Stimulated activated CD4-positive, alpha-beta T cell treated with anti-CD3 and anti-CD28 coated beads, Interleukin-1b, Interleukin-23, amount 100 ng/mL, for 48 hours (primary cell): ENCODE measurements around the gene TPGS2.
"Not testable (repeated sequence)": the region's sequence is repeated elsewhere in the genome, so short reads cannot be mapped to it uniquely, and the experiment has no call there.

ENCODE experiments used
- DNase-seq: peaks from one replicate; pipeline ENCODE4 v3.0.0-alpha.2; 2020

Gene TPGS2

GRCh38 chr18:36828630-36829361, at the start of gene TPGS2, which contains the start of gene KIAA1328:
Gene TPGS2, minus strand, starts transcription at chr18:36829002. Its CDS starts 235 bp downstream, at chr18:36828767.
Gene KIAA1328, plus strand, starts transcription at chr18:36829127. Its CDS starts 12 bp downstream, at chr18:36829139.
- peak; percentile 87 for DNase-seq

GRCh38 chr18:36873826-36874225, 45.0 kb upstream of the TPGS2 start:
- DNase-seq, result not testable (repeated sequence)

GRCh38 chr18:36872329-36872728, 43.5 kb upstream of the TPGS2 start:
- DNase-seq, result no peak

- no peak for DNase-seq
Observed at GRCh38 chr18:36871801-36872200, 43.0 kb upstream of the TPGS2 start.

GRCh38 chr18:36867056-36867455, 38.3 kb upstream of the TPGS2 start:
- DNase-seq, result no peak

- no peak for DNase-seq
Observed at GRCh38 chr18:36862182-36862581, 33.4 kb upstream of the TPGS2 start.

- no peak for DNase-seq
Observed at GRCh38 chr18:36856815-36857214, 28.0 kb upstream of the TPGS2 start.

- no peak for DNase-seq
Observed at GRCh38 chr18:36851202-36851590, 22.4 kb upstream of the TPGS2 start.

- peak; percentile 5 for DNase-seq
Observed at GRCh38 chr18:36850527-36851201, 21.9 kb upstream of the TPGS2 start.

GRCh38 chr18:36849288-36850006, 20.6 kb upstream of the TPGS2 start:
- no peak for DNase-seq

GRCh38 chr18:36848609-36849008, 19.8 kb upstream of the TPGS2 start:
- DNase-seq, result no peak

- no peak for DNase-seq
Observed at GRCh38 chr18:36843784-36844183, 15.0 kb upstream of the TPGS2 start.

GRCh38 chr18:36843199-36843598, 14.4 kb upstream of the TPGS2 start:
- no peak for DNase-seq

- no peak for DNase-seq
Observed at GRCh38 chr18:36839835-36840234, 11.0 kb upstream of the TPGS2 start.

- DNase-seq, result no peak
Observed at GRCh38 chr18:36835927-36836326, 7.1 kb upstream of the TPGS2 start.

- no peak for DNase-seq
Observed at GRCh38 chr18:36833120-36833519, 4.3 kb upstream of the TPGS2 start.

- DNase-seq, result no peak
Observed at GRCh38 chr18:36831139-36831538, 2.3 kb upstream of the TPGS2 start.

GRCh38 chr18:36830158-36830495, 1.3 kb upstream of the TPGS2 start:
- no peak for DNase-seq

GRCh38 chr18:36829362-36830157, 758 bp upstream of the TPGS2 start:
- DNase-seq, result no peak

- DNase-seq, result no peak
Observed at GRCh38 chr18:36828157-36828629, 609 bp downstream of the TPGS2 start.

- no peak for DNase-seq
Observed at GRCh38 chr18:36826556-36826955, 2.2 kb downstream of the TPGS2 start.

- DNase-seq, result no peak
Observed at GRCh38 chr18:36825526-36825925, 3.3 kb downstream of the TPGS2 start.

- DNase-seq, result no peak
Observed at GRCh38 chr18:36821681-36822080, 7.1 kb downstream of the TPGS2 start.
